HG02943 (cell line): Measurements from ENCODE around the gene SLC25A53.
"Not testable (repeated sequence)": the region's sequence is repeated elsewhere in the genome, so short reads cannot be mapped to it uniquely, and the experiment has no call there.

Source experiments
- ATAC-seq: cut with Tn5 transposase; IDR thresholded peaks from one replicate; pipeline ENCODE4 v1.9.1; 2021; ENCODE audit warnings: mild to moderate bottlenecking, low read depth, moderate library complexity; ENCODE audit not compliant: unreplicated experiment

Gene SLC25A53

DNA sequence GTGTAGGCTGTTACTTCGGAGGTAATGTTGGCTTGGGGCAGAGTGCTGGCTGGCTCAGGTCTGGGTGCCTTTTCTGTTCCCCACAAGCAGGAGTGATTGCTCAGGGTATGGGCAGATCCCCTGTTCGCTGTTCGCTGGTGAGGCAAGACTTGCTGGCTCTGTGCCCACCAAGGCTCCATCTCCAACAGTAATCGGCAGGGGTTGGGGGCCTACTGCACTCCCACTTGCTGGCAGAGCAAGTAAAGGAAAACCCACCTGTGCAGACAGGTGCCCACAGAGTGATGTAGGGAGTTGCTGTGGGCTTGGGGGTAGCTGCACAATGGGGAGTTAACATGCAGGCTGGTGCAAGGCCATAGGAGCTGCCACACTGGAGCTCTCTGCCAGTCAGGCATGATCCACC, 72.7 kb downstream of the SLC25A53 start:
- ATAC-seq: no peak

DNA sequence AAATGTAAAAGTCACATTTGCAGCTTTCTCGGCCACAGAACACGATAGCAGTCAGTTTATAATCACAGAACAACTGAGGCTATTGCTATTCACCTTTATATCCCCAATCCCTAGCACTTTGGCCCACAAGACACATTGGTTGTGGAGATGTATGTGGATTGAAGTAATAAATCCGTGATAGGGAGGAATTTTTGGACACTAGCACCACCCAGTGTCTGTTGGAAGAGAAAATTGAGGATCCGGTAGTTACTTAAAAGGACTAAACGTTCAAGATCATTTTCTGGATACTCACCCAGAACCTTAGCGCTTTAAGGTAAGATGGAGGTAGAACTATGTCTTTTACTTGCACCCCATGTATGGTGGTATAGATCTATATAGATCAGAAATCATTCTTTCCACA, 79.0 kb downstream of the SLC25A53 start:
- not testable (repeated sequence) for ATAC-seq

DNA sequence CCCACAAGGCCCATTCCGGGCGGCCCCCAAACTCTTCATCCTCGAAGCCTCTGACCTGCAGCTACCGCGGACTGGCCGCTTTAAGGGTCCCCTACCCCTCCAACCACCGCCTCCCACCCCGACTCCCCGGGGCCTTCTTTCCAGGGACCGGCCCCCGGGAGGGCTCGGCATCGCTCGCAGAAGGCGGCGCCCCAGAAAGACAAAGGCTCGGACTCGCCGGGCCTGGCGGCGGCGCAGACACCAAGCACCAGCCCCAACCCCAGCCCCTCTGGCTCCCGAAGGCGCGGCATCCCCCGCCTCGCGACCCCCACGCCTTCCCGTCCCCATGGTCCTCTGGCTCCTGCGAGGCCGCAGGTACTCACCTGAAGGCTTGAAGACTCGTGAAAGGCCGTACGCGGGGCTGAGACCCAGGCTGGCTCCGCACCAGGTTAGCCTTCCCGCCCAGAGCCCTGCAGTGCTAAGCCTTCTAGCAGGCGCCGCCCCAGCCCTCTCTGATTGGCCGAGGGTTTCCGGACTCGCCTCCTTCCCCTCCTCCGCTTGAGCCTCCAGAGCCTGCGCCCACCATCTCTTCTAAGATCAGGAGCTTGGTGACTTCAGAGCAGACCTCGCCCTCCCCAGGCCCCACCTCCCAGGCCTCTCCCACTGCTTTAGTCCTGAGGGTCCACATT, 80.9 kb downstream of the SLC25A53 start, which contains the start of gene TMSB15C:
Gene TMSB15C, minus strand, starts transcription at position 459 of the 668 bp plus-strand sequence.
- ATAC-seq: peak; percentile 90

DNA sequence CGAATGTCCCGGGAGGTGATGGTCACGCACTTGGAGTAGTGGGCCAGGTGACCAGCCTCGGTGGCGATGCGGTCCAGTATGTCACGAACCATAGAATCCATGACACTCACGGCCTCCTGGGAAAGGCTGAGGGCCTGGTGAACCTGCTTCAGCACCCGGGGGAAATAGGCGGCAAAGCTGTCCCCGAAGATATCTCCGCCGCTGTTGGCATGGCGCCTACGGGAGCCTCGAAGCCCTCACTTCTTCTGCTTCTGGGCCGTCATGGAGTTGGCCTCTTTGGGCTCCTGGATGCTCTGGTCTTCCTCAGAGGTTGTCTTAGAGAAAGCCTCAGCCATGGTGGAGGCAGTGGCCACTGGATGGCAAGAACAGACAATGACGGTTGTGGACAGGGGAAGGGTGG, 94.2 kb downstream of the SLC25A53 start:
- not testable (repeated sequence) for ATAC-seq

DNA sequence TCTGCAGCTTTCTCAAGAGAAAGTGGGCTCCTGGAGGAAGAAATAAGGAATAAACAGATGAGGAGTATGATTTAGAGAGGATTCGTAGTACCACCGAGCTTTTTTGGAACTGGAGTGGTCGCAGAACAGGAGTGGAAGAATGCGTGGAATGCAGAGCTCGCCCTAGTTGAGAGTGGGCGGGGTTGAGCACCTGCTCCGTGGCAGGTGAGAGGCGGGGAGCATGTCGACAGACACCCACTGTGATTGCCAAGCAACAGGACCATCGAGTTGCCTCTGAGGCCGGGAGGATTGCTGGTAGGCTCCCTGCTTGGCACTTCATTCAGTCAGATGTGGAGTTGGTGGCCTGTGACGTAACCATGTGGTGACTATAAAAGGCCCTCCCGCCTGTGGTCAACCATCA, 101.9 kb downstream of the SLC25A53 start:
- not testable (repeated sequence) for ATAC-seq
